ENCODE data around the gene JRKL.

Gene JRKL

DNA sequence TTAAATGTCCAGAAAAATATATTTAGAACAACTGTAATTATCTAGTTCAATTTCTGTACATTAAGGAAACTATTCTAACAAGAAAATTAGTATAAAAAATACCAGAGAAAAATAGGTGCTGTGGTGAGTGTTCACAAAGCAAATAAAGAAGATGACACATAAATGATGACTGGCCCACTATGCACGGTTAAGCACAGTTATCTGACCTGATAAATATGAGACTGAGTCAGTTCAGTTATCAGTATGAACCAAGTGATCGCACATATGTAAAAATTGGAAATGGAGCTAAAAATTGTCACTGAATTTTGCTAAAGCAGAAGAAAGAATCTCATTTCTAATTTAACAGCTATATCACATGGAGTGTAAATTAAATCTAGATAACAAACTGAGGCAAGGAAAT is 28.0 kb upstream of the JRKL start:
- H3K9ac ChIP-seq = no peak overlapping the region
- no peak overlapping the region for H3K27ac ChIP-seq
- H3K9me3 ChIP-seq = no peaks in the 10 kb centered on the region
- TF ChIP-seq Cebpa-rat (IDR thresholded peaks at IDR 0.05) = no peak
- H4K20me1 ChIP-seq = no peaks in the 10 kb centered on the region
- H3K27me3 ChIP-seq = no peaks in the 10 kb centered on the region
- H3K4me1 ChIP-seq = no peaks in the 10 kb centered on the region
- H3K4me3 ChIP-seq = no peak overlapping the region
- H3K36me3 ChIP-seq = peaks cover 38% of the 10 kb centered on the region
- no peak overlapping the region for H3K4me2 ChIP-seq

DNA sequence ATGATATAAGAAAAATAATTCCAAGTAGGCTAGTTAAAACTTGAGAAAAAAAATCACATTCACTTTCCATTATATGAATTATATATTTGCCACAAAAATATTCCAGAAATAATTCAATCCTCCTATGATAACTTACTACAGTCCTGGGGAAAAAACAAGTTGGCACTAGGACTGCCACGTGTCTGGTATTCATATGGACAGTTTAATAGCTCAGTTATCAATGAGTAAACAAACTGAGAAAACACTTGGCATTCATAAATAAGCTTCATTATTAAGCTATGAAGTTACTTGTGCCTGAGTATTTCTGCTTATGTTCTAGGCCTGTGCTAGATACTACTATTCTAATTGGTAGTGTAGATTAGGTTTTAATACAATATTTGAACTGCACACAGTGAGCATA is 24.3 kb upstream of the JRKL start:
- Histone ChIP-seq H3K4me1 (no peaks in the 10 kb centered on the region), H3K9ac (no peak overlapping the region), H3K27ac (no peak overlapping the region), H3K4me3 (no peak overlapping the region), H4K20me1 (no peaks in the 10 kb centered on the region), H3K4me2 (no peak overlapping the region), H3K36me3 (peaks cover 53% of the 10 kb centered on the region), H3K27me3 (no peaks in the 10 kb centered on the region), H3K9me3 (peaks cover 20% of the 10 kb centered on the region)
- no peak for TF ChIP-seq Cebpa-rat (IDR thresholded peaks at IDR 0.05)

DNA sequence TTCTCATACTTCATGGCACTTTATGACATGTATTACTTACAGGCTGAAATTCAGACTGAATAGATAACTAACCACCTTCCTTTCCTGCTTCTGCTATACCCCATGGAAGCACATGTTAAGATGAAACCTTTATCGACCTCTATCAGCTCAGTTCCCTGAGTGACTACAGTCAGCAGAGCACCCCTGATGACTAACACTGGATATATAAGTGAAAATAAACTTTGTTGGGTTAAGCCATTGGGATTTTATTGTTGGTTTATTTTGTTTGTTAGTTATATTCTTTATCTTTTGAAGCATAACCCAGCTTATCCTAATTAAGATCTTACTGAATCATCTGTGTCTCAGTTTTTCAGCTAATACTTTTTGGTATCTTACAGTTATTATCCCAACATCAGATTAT is 23.8 kb upstream of the JRKL start:
- Histone ChIP-seq H3K9ac (no peak overlapping the region), H3K27ac (no peak overlapping the region), H3K4me1 (no peaks in the 10 kb centered on the region), H3K27me3 (no peaks in the 10 kb centered on the region), H4K20me1 (no peaks in the 10 kb centered on the region), H3K4me2 (no peak overlapping the region), H3K36me3 (peaks cover 58% of the 10 kb centered on the region), H3K9me3 (peaks cover 20% of the 10 kb centered on the region), H3K4me3 (no peak overlapping the region)
- no peak for TF ChIP-seq Cebpa-rat (IDR thresholded peaks at IDR 0.05)

DNA sequence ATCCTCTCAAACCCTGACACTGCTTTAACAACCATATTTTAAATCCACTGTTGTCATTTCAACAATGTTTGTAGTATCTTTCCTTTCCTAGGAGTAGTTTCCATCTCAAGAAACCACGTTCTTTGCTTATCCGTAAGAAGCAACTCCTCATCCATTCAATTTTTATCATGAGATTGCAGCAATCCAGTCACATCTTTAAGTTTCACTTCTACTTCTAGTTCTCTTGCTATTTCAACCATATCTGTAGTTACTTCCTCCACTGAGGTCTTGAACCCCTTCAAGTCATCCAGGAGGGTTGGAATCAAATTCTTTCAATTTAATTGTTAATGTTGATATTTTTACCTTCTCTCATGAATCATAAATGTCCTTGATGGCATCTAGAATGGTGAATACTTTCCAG is 22.5 kb upstream of the JRKL start:
- H4K20me1 ChIP-seq = no peaks in the 10 kb centered on the region
- H3K4me3 ChIP-seq = no peak overlapping the region
- no peaks in the 10 kb centered on the region for H3K27me3 ChIP-seq
- H3K36me3 ChIP-seq = peaks cover 62% of the 10 kb centered on the region
- TF ChIP-seq Cebpa-rat (IDR thresholded peaks at IDR 0.05) = no peak
- H3K9me3 ChIP-seq = peaks cover 20% of the 10 kb centered on the region
- H3K4me1 ChIP-seq = no peaks in the 10 kb centered on the region
- H3K4me2 ChIP-seq = no peak overlapping the region
- H3K27ac ChIP-seq = no peak overlapping the region
- H3K9ac ChIP-seq = no peak overlapping the region

DNA sequence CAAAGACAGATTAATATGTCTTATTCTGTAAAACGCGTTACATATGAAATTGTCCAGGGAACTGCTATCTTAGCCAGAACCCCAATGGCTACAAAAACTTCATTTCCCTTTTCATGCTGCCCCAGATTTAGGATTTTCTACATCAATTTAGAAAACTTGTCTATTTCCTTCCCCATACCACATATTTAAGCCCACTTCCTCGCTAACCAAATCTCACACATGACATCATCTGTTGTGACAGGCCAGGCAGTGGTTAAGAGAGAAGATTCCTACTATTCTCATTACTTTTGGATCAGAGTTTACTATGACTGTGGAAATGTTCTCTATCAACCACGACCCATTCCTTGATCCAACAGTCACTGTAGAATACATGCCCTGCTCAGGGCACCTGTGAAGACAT is 16.0 kb upstream of the JRKL start:
- TF ChIP-seq Cebpa-rat (IDR thresholded peaks at IDR 0.05) = no peak
- no peak overlapping the region for H3K27ac ChIP-seq
- H3K9me3 ChIP-seq = peaks cover 9% of the 10 kb centered on the region
- H3K4me2 ChIP-seq = no peak overlapping the region
- no peak overlapping the region for H3K4me3 ChIP-seq
- no peaks in the 10 kb centered on the region for H4K20me1 ChIP-seq
- no peak overlapping the region for H3K9ac ChIP-seq
- H3K36me3 ChIP-seq = peaks cover 23% of the 10 kb centered on the region
- H3K27me3 ChIP-seq = no peaks in the 10 kb centered on the region
- H3K4me1 ChIP-seq = no peaks in the 10 kb centered on the region

DNA sequence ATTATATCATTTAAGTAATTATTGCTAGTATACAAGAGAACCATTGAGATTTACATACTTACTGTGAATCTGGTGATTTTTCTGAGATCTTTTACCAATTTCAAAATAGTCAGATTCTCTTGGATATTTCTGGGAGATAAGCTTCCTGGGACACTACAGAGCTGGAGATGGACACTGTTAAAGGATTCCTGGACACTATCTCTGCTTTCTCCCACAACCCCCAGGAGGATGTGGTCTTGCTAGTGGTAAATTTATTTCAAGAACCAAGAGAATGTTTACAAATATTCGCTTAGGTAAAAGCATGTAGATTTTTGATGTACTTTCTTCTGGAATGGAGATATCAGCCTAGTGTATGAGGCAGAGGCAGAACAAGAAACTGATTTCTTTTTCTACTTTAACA is 13.0 kb upstream of the JRKL start:
- Histone ChIP-seq H3K27ac (no peak overlapping the region), H3K9me3 (no peaks in the 10 kb centered on the region), H3K27me3 (no peaks in the 10 kb centered on the region), H3K4me3 (no peak overlapping the region), H3K4me1 (no peaks in the 10 kb centered on the region), H3K4me2 (no peak overlapping the region), H3K36me3 (peaks cover 26% of the 10 kb centered on the region), H4K20me1 (no peaks in the 10 kb centered on the region), H3K9ac (no peak overlapping the region)
- no peak for TF ChIP-seq Cebpa-rat (IDR thresholded peaks at IDR 0.05)

DNA sequence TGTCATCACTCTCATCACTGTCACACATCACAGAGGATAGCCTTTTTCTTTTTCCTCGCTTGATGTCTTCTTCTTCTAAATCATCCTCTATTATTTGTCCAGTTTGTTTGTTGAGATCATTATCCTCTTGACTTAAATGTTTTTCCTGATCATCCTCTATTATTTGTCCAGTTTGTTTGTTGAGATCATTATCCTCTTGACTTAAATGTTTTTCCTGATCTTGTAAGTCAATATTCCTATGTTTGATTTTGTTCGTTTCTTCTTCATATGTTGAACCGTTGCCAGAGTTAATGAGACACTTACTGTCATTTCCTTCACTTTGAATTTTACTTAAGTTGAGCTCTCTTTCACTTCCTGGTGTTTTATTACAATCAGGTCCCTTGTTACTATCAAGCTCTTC is 5.7 kb upstream of the JRKL start:
- no peaks in the 10 kb centered on the region for H3K27me3 ChIP-seq
- H3K27ac ChIP-seq = no peak overlapping the region
- no peak overlapping the region for H3K9ac ChIP-seq
- no peaks in the 10 kb centered on the region for H3K9me3 ChIP-seq
- peaks cover 39% of the 10 kb centered on the region for H3K36me3 ChIP-seq
- H3K4me3 ChIP-seq = no peak overlapping the region
- no peak overlapping the region for H3K4me2 ChIP-seq
- H3K4me1 ChIP-seq = peaks cover 14% of the 10 kb centered on the region
- H4K20me1 ChIP-seq = no peaks in the 10 kb centered on the region
- no peak for TF ChIP-seq Cebpa-rat (IDR thresholded peaks at IDR 0.05)

DNA sequence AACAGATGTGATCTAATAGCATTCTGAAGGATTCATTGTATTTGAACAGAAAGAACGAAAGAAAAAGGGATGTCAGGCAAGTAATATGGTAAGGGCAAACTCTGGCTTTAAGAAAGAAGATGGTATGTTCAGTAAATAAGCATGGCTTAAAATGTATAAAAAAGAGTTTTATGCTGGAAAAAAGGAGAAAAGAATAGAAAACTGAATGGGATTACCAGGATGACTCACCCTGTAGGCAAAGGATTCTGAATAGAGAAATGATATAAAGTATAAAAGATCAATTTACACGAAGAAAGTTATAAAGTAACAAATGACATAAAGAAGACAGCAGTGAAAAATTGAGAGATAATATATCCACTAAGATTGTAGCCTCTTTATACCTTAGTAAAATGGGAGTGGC is 4.6 kb upstream of the JRKL start:
- Histone ChIP-seq H3K27ac (no peak overlapping the region), H3K9me3 (no peaks in the 10 kb centered on the region), H3K4me1 (peaks cover 14% of the 10 kb centered on the region), H3K4me2 (no peak overlapping the region), H4K20me1 (no peaks in the 10 kb centered on the region), H3K36me3 (peaks cover 29% of the 10 kb centered on the region), H3K4me3 (no peak overlapping the region), H3K9ac (no peak overlapping the region), H3K27me3 (no peaks in the 10 kb centered on the region)
- TF ChIP-seq Cebpa-rat (IDR thresholded peaks at IDR 0.05) = no peak

DNA sequence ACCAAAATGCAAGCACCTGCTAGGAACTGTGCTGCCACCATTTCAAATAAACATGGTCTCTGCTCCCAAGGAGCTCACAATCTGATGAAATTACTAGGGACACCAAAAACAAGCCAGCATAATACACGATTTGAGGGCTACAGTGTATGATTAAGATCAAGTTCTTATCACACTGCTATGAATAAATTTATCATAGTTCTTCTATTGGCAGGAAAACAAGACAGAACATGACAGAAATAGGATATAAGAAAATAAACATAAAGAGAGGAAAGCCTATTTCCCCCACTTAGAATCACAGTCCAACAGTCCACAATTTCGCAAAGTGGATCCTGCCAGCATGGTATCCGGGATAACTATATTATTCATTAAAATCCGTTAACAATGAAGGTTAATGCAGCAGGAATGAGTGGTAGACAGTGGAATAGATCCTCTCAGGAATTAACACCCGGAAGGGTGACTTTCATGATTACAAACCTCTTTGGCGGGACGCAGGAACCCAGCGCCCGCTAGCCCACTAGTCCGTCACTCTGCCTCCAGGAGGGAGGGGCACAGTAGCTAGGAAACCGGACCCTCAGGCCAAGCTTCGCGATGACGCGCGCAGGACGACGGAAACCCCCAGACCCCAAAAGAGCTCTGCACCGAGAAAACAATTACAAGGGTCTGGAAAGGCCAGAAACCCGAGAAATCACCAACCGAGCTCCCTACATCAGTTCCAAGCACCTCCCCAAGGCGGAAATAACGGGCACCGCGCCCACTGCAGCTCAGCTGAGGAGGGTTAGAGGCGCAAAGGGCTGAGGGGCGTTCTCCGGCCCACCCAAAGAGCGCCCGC is 708 bp upstream of the JRKL start:
- Histone ChIP-seq H3K4me2 (peak overlapping the region; percentile 82), H3K27ac (peak overlapping the region; percentile 82), H3K9me3 (no peaks in the 10 kb centered on the region), H3K27me3 (no peaks in the 10 kb centered on the region), H4K20me1 (no peaks in the 10 kb centered on the region; the same call in 1 of the 2 replicates), H3K4me1 (peaks cover 28% of the 10 kb centered on the region), H3K4me3 (peak overlapping the region; percentile 92), H3K9ac (peak overlapping the region; percentile 82), H3K36me3 (peaks cover 4% of the 10 kb centered on the region; the same call in 1 of the 2 replicates)
- TF ChIP-seq Cebpa-rat (IDR thresholded peaks at IDR 0.05) = no peak

DNA sequence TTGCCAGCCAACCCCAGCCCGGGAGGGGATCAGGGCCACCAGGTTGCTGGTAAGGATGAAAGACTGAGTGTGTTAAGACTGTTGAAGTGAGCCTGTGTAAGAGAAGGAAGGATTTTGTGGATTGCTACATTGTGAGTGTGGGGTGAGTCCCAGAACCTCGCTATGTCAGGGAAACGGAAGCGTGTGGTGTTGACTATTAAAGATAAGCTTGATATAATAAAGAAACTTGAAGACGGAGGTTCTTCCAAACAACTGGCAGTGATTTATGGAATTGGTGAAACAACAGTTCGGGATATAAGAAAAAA is 627 bp downstream of the JRKL start:
- peak overlapping the region; percentile 82 for H3K27ac ChIP-seq
- H3K4me2 ChIP-seq = peak overlapping the region; percentile 87
- peak overlapping the region; percentile 82 for H3K9ac ChIP-seq
- no peaks in the 10 kb centered on the region for H3K9me3 ChIP-seq
- no peaks in the 10 kb centered on the region for H3K36me3 ChIP-seq
- H3K27me3 ChIP-seq = no peaks in the 10 kb centered on the region
- TF ChIP-seq Cebpa-rat (IDR thresholded peaks at IDR 0.05) = no peak
- H4K20me1 ChIP-seq = no peaks in the 10 kb centered on the region; the same call in 1 of the 2 replicates
- peak overlapping the region; percentile 92 for H3K4me3 ChIP-seq
- H3K4me1 ChIP-seq = peaks cover 28% of the 10 kb centered on the region
